ES-I3 (cell line): Measurements from ENCODE around the gene MINDY4.

Experiments used
- H3K36me3 ChIP-seq: 2 replicates; pipeline ENCODE4 v1.6.1; 2013; ENCODE audit warnings: mild to moderate bottlenecking, low read length, control low read depth, moderate library complexity; ENCODE audit not compliant: insufficient read depth
- H3K4me1 ChIP-seq: 2 replicates; pipeline ENCODE4 v1.6.1; 2013; ENCODE audit warnings: mild to moderate bottlenecking, control low read depth, low read length; ENCODE audit not compliant: insufficient read depth
- H3K9ac ChIP-seq: 2 replicates; pipeline ENCODE4 v1.6.1; 2013; ENCODE audit warnings: low read depth, mild to moderate bottlenecking, low read length, moderate library complexity
- H3K9me3 ChIP-seq: 2 replicates; pipeline ENCODE4 v1.6.1; 2013; ENCODE audit warnings: mild to moderate bottlenecking, low read length, moderate library complexity; ENCODE audit not compliant: control insufficient read depth, insufficient read depth

MINDY4 gene

DNA sequence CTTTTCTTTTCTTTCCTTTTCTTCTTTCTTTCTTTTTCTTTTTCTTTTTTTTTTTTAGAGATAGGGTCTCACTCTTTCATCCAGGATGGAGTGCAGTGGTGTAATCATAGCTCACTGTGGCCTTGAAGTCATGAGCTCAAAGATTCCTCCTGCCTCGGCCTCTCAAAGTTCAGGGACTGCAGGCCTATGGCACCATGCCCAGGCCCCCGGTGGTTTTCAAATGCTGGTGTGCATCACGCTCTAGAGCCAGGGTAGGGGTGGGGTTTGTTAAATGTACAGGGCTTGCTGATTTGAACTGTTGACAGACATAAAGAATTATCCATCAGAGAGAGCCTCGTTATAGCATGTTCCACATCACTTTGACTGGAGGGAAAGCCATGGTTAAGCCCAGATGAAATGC is 5.8 kb downstream of the MINDY4 start:
- Histone ChIP-seq H3K36me3 (no peaks in the 10 kb centered on the region), H3K4me1 (no peaks in the 10 kb centered on the region), H3K9me3 (no peaks in the 10 kb centered on the region), H3K9ac (no peak overlapping the region)

DNA sequence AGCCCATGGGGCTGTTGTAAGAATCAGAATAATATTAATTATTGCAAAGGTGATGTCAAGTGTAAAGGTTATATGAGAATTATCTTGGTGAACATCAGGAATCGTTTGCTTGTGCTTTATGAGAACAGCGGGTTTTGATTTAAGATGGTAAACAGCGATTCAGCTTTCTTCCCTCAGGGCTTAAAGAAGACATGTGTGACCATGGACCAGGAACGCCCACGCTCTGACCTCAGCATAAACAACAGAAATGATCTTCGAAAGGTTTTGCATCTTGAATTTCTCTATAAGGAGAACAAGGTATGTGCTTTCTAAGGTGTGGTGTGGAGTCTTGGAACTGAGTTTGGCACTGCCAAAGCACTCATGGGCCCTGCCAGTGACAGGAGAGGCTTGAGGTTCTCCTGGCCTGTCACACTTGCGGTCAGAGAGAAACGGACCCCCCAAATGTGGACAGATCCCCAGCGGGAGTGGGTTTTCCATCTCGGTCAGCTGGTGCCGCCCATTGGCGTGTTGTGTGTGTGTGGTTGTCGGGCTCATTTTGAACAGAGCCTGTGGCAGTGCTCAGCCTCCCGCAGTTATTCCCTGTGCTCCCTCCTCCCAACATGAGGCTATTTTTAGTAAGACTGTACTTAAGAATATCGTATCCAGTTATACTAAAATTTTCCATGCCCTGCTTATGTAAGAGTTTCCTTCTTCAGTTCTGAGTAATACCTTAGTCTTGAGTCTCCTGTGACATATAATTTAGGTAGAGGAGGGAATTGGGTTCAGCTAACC is 7.2 kb downstream of the MINDY4 start:
- Histone ChIP-seq H3K4me1 (no peaks in the 10 kb centered on the region), H3K9me3 (no peaks in the 10 kb centered on the region), H3K36me3 (no peaks in the 10 kb centered on the region), H3K9ac (no peak overlapping the region)

DNA sequence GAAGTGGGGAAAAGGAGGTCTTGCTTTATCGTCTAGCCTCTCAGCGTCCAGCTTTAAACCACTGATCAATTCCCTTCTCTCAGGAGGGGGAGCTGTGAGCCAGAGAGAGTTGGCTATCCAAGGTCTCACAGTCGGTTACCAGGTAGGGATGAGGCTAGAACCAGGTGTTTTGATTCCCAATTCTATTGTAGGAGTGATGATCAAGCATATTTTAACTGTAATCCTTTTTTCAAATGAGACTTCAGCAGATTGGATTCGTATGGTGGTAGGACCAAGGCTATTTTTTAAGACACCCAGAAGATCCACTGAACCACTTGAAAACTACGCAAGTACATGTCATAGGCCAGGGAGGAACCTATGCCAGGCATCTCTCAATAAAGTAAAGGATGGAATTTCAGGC is 8.4 kb downstream of the MINDY4 start:
- no peak overlapping the region for H3K9ac ChIP-seq
- no peaks in the 10 kb centered on the region for H3K4me1 ChIP-seq
- no peaks in the 10 kb centered on the region for H3K36me3 ChIP-seq
- no peaks in the 10 kb centered on the region for H3K9me3 ChIP-seq

GRCh38 chr7:30780941-30781340 is 9.7 kb downstream of the MINDY4 start:
- Histone ChIP-seq H3K36me3 (0 out of 2 replicates have a peak, but pooled peaks cover 3% of the 10 kb centered on the region), H3K4me1 (no peaks in the 10 kb centered on the region), H3K9me3 (no peaks in the 10 kb centered on the region), H3K9ac (no peak overlapping the region)

GRCh38 chr7:30782690-30783089 is 11.5 kb downstream of the MINDY4 start:
- Histone ChIP-seq H3K36me3 (peaks cover 5% of the 10 kb centered on the region; the same call in 1 of the 2 replicates), H3K4me1 (no peaks in the 10 kb centered on the region), H3K9me3 (no peaks in the 10 kb centered on the region), H3K9ac (no peak overlapping the region)

- H3K36me3 ChIP-seq = peaks cover 5% of the 10 kb centered on the region; the same call in 1 of the 2 replicates
- no peak overlapping the region for H3K9ac ChIP-seq
- H3K4me1 ChIP-seq = 0 out of 2 replicates have a peak, but pooled peaks cover 3% of the 10 kb centered on the region
- H3K9me3 ChIP-seq = no peaks in the 10 kb centered on the region
Measured at GRCh38 chr7:30785786-30786185, 14.6 kb downstream of the MINDY4 start.

GRCh38 chr7:30787486-30787885 is 16.3 kb downstream of the MINDY4 start:
- Histone ChIP-seq H3K4me1 (peaks cover 4% of the 10 kb centered on the region; the same call in 1 of the 2 replicates), H3K9me3 (no peaks in the 10 kb centered on the region), H3K9ac (no peak overlapping the region), H3K36me3 (peaks cover 5% of the 10 kb centered on the region; the same call in 1 of the 2 replicates)

DNA sequence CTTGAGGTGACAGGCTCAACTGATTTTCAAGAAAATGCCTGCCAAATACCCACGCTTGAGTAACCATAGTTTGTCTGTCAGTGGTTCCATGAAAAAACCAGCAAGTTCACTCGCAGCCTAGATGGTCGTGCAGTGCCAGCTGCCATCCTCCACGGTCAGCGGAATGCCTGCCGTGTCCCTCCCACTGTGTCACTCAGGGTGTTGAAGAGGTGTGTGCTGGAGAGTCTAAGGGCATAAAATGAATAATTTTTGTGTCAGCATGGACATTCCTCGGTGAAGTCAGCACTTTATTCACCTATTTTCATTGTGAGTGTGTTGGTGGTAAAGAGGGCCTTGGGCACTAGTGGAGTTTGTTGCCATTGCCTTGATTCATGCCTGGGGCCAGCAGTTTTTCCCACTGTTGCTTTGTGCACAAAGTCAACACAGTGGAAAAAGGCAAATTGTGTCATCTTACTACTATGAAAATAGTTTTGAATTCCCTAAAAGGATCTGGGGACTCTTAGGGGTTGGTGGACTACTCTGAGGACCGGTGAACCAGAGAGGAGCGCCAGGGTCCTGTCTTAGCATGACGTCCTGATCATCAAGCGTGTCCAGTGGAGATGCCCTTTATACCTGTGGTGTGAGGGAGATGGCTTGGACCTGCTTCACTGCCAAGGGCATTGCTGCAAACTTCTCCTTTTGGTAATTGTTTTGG is 17.6 kb downstream of the MINDY4 start:
- Histone ChIP-seq H3K9me3 (no peaks in the 10 kb centered on the region), H3K36me3 (peaks cover 5% of the 10 kb centered on the region; the same call in 1 of the 2 replicates), H3K9ac (no peak overlapping the region), H3K4me1 (peaks cover 4% of the 10 kb centered on the region; the same call in 1 of the 2 replicates)

GRCh38 chr7:30789334-30789711 is 18.1 kb downstream of the MINDY4 start:
- Histone ChIP-seq H3K4me1 (peaks cover 4% of the 10 kb centered on the region; the same call in 1 of the 2 replicates), H3K9ac (no peak overlapping the region), H3K9me3 (no peaks in the 10 kb centered on the region), H3K36me3 (peaks cover 5% of the 10 kb centered on the region; the same call in 1 of the 2 replicates)

GRCh38 chr7:30790356-30790755 is 19.1 kb downstream of the MINDY4 start:
- H3K36me3 ChIP-seq = peaks cover 5% of the 10 kb centered on the region; the same call in 1 of the 2 replicates
- no peaks in the 10 kb centered on the region for H3K9me3 ChIP-seq
- no peak overlapping the region for H3K9ac ChIP-seq
- peaks cover 4% of the 10 kb centered on the region; the same call in 1 of the 2 replicates for H3K4me1 ChIP-seq

DNA sequence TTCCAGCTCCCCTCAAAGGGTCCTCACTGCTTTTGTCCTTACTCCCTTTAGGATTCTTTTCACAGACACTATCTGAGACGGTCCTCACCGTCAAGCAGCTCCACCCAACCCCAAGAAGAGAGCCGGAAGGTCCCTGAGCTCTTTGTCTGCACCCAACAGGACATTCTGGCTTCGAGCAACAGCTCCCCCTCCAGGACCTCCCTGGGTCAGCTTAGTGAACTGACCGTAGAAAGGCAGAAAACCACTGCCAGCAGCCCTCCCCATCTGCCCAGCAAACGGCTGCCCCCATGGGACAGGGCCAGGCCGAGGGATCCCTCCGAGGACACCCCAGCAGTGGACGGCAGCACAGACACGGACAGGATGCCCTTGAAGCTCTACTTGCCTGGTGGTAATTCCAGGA is 19.9 kb downstream of the MINDY4 start:
- Histone ChIP-seq H3K36me3 (peaks cover 2% of the 10 kb centered on the region; the same call in 1 of the 2 replicates), H3K9me3 (no peaks in the 10 kb centered on the region), H3K4me1 (peaks cover 8% of the 10 kb centered on the region; the same call in 1 of the 2 replicates), H3K9ac (no peak overlapping the region)

GRCh38 chr7:30795161-30795948 is 24.1 kb downstream of the MINDY4 start:
- Histone ChIP-seq H3K9me3 (no peaks in the 10 kb centered on the region), H3K36me3 (no peaks in the 10 kb centered on the region), H3K4me1 (peaks cover 18% of the 10 kb centered on the region; the same call in 1 of the 2 replicates), H3K9ac (no peak overlapping the region)

DNA sequence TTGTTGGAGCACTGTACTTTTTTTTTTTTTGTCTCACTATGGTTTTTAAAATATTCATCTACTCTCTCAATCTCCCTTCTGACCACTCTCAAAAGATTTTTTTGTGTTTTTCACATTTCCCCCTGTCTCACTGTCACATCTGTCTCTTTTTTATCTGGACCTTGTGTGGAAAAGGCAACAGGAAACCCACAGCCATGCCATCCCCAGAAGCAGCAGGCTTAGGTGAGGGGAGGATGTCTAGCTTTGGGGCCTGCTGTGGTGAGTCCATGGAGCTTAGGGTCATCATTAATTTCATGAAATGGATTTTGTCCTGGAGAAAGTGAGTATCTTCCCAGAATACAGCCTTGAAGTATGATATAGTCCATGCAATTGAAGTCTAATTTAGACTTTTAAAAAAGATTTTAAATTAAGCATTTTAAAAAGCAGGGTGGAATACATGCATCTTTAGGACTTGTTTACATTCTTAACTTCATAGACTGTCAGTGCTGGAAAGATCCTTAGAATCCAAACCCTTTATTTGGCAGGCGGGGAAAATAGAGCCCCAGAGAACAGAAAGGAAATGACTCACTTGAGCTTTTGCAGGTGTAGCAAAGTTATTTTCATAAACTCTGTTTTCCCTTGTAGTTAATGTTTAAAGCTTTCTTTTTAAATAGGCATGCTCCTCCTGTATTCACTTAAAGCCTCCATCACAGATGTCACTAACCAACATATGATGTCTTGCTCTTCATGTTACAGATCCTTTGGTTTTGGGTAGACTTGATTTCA is 25.1 kb downstream of the MINDY4 start:
- Histone ChIP-seq H3K4me1 (peaks cover 14% of the 10 kb centered on the region; the same call in 1 of the 2 replicates), H3K9me3 (no peaks in the 10 kb centered on the region), H3K36me3 (no peaks in the 10 kb centered on the region), H3K9ac (no peak overlapping the region)
